ENCODE results near the gene OR5M3.

The OR5M3 gene

DNA sequence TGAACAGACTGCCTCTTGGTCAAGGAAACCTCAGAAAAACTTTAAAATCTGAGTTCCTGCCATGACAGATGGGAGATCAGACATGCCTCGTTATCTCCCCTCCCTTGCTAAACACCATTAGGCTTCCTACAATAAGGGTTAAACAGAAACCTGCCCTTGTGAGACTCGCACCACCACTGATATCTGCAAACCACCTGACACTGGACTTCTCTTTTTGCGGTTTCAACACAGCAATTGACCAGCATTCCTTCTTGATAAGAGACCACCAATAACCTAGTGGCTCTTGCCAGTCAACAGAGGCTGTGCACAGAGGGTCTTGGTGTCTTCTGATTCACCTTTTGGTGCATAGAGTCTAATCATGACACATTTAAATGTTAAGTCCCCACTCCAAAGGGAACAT, 13.6 kb upstream of the OR5M3 start:
- no peak overlapping the region for H3K4me3 ChIP-seq (ENCODE audit: low read length)

GRCh38 chr11:56474729-56475235, 1.6 kb upstream of the OR5M3 start:
- no peak for DNase-seq (ENCODE audit: low read depth)
- TF ChIP-seq, protein P1, sequence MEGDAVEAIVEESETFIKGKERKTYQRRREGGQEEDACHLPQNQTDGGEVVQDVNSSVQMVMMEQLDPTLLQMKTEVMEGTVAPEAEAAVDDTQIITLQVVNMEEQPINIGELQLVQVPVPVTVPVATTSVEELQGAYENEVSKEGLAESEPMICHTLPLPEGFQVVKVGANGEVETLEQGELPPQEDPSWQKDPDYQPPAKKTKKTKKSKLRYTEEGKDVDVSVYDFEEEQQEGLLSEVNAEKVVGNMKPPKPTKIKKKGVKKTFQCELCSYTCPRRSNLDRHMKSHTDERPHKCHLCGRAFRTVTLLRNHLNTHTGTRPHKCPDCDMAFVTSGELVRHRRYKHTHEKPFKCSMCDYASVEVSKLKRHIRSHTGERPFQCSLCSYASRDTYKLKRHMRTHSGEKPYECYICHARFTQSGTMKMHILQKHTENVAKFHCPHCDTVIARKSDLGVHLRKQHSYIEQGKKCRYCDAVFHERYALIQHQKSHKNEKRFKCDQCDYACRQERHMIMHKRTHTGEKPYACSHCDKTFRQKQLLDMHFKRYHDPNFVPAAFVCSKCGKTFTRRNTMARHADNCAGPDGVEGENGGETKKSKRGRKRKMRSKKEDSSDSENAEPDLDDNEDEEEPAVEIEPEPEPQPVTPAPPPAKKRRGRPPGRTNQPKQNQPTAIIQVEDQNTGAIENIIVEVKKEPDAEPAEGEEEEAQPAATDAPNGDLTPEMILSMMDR (conservative IDR thresholded peaks at IDR 0.05; ENCODE audit: low read depth, low read length): no peak
- no peak overlapping the region for H3K4me3 ChIP-seq (ENCODE audit: low read length)

More for the DNA sequence above, 13.6 kb upstream of the OR5M3 start:
- TF ChIP-seq, protein P1 (conservative IDR thresholded peaks at IDR 0.05; ENCODE audit: low read depth, low read length): no peak
- DNase-seq (ENCODE audit: low read depth): no peak

DNA sequence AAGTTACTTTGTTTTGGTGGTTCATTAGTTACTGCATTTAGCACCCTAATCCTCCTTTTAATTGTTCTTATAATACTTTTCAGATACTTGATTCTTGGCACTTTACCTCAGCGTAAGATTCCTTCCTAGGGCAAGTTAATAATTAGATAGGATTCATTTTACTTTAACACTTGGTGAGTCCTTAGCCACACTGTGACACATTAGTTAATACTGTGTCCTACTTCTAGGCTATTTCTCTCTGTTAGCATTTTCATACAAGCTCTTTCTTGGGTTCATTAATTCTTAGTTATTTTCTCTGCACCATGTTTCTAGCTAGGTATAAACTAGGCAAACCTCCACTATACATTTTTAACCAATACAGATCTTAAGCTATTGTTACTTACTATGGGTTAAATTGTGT, 16.1 kb downstream of the OR5M3 start:
- TF ChIP-seq, protein P1 (conservative IDR thresholded peaks at IDR 0.05; ENCODE audit: low read depth, low read length): no peak
- DNase-seq (ENCODE audit: low read depth): no peak
- H3K4me3 ChIP-seq (ENCODE audit: low read length): no peak overlapping the region

GRCh38 chr11:56453521-56453920, 19.6 kb downstream of the OR5M3 start:
- H3K4me3 ChIP-seq (ENCODE audit: low read length): no peak overlapping the region
- TF ChIP-seq, protein P1 (conservative IDR thresholded peaks at IDR 0.05; ENCODE audit: low read depth, low read length): no peak
- DNase-seq (ENCODE audit: low read depth): no peak
